GM18870 (cell line): ENCODE measurements around the gene FHOD3.
"Not testable (repeated sequence)": the region's sequence is repeated elsewhere in the genome, so short reads cannot be mapped to it uniquely, and the experiment has no call there.

Experiments
- ATAC-seq: cut with Tn5 transposase; IDR thresholded peaks from one replicate; pipeline ENCODE4 v1.9.1; 2021; ENCODE audit warnings: moderate library complexity; ENCODE audit not compliant: unreplicated experiment

FHOD3 gene

DNA sequence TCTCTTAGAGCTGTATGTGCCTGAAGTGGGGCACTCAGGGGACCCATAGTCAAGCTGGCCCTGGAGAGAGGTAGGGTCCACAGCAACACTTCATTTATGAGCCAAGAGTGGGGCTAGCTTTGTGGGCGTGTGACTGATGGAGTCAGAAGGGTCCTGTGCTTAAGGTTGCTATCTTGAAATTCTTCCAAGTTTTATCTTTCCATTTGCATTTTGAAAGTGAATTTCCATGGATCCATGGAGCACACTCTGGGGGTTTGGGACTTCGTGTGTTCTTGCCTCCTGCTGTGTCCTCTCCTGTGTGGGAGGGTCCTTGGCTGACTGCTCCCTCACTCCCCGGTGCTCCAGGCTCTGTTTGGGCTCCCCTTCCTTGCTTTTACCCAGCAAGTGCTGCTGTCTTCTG is 50.8 kb downstream of the FHOD3 start:
- ATAC-seq: no peak

- no peak for ATAC-seq
These were observed 51.5 kb downstream of the FHOD3 start for GRCh38 chr18:36348971-36349417.

DNA sequence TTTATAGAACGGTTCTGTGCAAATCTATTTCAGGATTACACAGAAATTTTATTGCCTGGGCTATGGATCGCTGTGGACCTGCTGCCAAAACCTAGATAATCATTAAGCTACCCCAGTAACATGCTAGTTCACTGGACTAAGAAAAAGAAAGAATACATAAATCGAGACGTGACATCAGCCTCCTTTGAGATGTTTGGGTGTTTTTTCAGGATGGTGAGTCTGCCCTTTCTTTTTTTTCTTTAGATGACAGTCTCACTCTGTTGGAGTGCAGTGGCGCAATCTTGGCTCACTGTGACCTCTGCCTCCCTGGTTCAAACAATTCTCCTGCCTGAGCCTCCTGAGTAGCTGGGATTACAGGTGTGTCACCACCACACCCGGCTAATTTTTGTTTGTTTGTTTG is 52.0 kb downstream of the FHOD3 start:
- no peak for ATAC-seq

DNA sequence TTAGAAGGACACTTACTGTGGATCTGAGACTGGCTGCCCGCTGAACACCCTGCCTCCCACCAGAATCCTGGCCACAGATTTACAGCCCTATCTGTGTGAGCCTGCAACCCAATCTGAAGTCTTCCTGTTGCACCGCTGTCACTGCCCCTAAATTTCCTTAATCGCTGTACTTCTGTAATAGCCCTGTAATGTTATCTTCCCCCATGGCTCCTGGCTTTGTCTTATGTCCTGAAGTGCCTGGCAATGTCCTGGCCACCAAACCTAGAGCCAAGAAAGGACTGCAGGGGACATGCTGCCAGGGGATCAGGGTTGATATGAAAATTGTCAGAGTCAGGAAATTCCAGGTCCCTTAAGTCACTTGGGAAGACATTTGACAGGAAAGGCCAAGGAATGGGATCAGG is 52.7 kb downstream of the FHOD3 start:
- no peak for ATAC-seq

DNA sequence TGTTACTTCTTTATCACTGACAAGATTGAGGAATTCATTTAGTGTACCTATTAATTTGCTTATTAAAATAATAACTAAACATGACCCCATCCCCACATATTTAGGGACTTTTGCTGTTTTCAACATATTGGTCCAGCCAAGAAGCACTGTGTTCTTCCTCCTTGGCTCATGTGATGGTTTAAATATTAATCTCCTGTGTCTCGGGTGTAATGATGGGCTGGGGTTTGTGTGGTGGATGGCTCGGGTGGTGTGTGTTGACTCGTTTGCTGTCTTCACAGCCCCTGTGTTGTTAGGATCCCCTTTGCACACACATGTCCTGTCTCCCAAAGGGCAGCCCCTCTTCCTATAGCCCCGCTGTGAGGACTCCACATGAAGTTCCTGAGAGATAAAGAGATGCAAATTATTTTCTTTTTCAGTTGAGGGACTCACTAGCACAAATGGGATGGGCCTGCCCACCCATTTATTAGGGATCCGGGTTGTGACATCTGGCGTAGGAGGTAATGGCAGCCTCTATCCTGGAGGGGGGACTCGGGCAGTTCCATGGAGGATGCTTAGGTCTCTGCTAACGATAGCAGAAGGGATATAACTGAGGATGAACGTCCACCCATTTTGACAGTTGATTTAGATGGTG is 53.4 kb downstream of the FHOD3 start:
- ATAC-seq: no peak

- ATAC-seq: no peak
These were observed 54.9 kb downstream of the FHOD3 start for GRCh38 chr18:36352384-36352783.

DNA sequence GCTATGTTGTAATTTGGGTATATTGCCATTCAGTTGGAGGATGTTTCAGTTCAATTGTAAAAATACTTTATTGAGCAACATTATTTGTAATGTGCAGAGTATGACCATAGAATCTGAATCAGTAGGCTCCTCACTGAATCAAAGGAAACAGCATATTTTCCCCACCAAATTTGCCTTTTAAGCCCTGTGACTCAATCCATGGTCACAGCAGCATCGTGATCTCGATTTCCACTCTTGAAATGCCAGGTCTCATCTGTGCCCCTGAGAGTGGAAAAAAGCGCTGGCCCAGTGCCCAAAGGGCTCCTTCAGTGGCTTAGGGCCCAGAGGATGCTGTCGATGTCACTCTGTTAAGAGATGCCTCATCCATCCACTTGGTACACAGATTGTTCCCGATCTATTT is 57.5 kb downstream of the FHOD3 start:
- no peak for ATAC-seq

DNA sequence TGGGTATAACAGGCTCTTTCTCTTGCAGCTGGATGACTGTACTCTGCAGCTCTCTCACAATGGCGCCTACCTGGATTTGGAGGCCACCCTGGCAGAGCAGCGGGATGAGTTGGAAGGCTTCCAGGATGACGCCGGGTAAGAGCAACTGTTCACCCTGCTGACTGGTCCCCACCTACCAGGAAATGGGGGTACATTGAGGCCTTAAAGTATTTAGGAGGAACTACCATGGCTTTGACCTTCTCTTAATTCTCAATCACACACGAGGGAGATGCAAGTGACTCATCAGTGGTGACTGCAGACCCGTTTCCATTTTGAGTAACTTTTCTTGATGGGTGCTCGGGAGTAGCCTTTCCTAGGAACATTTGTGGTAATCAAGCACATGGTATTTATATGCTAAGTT is 58.0 kb downstream of the FHOD3 start:
- ATAC-seq: no peak

- ATAC-seq: not testable (repeated sequence)
These were observed 59.2 kb downstream of the FHOD3 start for GRCh38 chr18:36356741-36357140.

GRCh38 chr18:36358141-36358540 is 60.6 kb downstream of the FHOD3 start:
- no peak for ATAC-seq

GRCh38 chr18:36360256-36360909 is 62.9 kb downstream of the FHOD3 start:
- ATAC-seq: no peak

DNA sequence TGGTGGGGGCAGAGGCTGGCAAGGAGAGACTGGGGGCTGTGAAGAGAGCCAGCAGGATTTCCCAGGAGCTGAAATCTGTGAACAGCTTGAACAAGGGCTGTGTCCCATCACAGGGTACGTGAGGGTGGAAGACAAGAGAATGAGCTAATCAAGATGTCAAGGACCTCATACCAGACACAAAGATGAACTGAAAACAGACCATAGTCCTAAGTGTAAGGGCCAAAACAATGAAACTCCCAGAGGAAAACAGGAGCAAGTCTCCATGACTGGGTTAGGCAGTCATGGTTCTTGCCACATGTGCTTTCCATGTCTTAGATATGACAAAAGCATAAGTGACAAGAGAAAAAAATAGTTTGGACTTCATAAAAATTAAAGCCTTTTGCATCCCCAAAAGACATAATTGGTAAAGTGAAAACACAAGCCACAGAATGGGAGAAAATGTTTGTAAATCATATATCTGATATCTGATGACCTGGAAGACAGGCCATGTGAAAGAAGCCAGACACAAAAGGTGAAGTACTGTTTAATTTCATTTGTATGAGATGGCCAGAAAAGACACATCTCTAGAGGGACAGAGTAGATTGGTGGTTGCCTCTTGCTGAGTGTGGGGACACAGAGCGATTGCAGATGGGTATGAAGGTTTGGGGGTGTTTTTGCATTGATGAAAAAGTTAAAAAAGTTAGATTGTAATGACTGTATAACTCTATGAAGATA is 67.6 kb downstream of the FHOD3 start:
- no peak for ATAC-seq

GRCh38 chr18:36365836-36366775 is 68.6 kb downstream of the FHOD3 start:
- no peak for ATAC-seq

GRCh38 chr18:36366994-36367839 is 69.7 kb downstream of the FHOD3 start:
- ATAC-seq: no peak

- ATAC-seq: no peak
These were observed 71.4 kb downstream of the FHOD3 start for GRCh38 chr18:36368889-36369288.

DNA sequence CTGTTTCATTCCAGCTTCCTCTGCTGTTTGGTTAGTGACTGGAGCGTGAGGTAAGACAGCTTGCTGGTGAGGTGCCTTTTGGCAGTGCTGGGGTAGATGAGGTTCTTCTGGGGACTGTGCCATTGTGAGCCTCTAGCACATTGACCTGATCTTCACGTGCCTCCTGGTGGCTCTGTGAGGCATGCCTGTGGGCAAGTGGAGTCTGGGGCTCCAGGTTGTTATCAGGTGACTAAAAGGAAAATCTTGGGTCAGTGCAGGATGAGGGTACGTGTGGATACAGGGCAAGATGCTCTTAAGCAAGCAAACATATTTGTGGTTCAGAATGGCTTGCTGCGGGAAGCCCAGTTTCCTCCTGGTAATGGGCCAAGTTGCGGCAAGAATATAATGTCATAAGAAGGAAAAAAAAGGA is 75.4 kb downstream of the FHOD3 start:
- ATAC-seq: no peak

DNA sequence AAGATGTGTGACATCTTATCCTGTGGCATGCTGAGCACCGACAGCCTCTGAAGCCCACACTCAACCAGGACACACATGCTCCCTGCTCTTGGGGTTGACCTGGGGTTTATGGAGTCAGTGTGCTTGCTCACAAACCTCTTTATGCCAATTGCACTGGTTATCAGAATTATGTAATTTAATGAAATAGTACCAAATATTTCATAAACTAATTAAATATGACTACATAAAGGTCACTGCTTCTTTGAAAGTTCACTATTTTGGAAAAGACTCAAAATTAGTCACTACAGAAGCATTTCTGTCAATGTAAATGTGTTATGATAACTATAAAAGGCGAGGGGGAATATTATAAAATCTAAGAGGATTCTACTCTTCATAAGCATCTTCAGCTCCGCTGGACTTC is 76.7 kb downstream of the FHOD3 start:
- ATAC-seq: no peak

- ATAC-seq: no peak
These were observed 77.6 kb downstream of the FHOD3 start for GRCh38 chr18:36375118-36375517.

DNA sequence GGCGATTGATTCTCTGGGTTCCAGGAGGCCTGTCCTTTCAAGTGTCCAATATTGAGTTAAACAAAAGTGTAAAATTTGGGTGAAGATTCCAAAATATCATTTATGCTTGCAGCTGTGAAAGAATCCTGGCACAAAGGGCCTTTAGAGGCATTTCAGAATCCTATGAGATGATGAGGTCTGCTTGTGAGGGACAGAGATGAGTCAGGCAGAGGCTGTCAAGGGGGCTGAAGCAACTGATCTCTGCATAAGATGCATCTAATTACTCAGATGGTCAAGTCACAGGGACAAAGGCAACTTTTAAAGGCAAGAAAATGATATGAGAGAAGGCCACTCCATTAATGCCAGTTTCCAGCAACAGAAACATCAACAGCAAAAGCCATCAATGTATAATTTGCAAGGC is 78.8 kb downstream of the FHOD3 start:
- ATAC-seq: no peak

DNA sequence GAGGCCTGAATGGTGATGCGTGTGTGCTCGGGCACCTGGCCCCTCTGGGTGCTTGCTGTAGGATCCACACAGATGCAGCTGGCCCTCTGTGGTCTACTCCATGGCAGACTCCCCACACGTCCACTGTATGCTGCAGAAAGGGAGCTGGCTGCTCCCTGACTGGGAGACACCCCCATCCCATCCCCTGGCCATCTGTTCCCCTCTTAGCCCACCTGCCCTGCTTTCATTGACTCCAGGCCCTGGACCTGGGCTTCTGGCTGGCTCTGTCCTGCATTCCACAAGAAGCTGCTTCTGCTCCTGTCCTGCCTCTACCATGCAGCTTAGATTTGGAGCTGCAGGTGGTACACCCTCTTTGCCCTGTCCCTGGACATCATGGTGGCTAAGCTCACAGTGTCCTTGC is 80.1 kb downstream of the FHOD3 start:
- no peak for ATAC-seq
